Lung (tissue), 12 donors: ENCODE data around the gene FOXP1. TPM values are rescaled to one million over a fixed set of nuclear protein-coding genes. Genes with fewer than 3 reads are reported as not detected.

Experiments used
- ATAC-seq: fragments of 200-7000 bp; cut with Tn5 transposase; one replicate; pipeline ENCODE4 v1.9.1; 2020; ENCODE audit warnings: moderate number of reproducible peaks; ENCODE audit not compliant: insufficient read depth, low FRiP score
- DNase-seq, 3 donors: peaks; one replicate each; pipeline ENCODE4 v3.0.0-alpha.2; 2013 to 2017
- H3K27ac ChIP-seq, 2 donors: one replicate each; pipeline ENCODE4 v1.5.1; 2013; ENCODE audit warnings: mild to moderate bottlenecking in 2 of 2, moderate library complexity in 2 of 2, control low read depth in 1 of 2, inconsistent platforms in 1 of 2, low read depth in 1 of 2, low read length in 1 of 2
- H3K27me3 ChIP-seq, 3 donors: one replicate each; pipeline ENCODE4 v1.5.1; 2013; ENCODE audit warnings: low read length in 2 of 3; ENCODE audit not compliant: control insufficient read depth in 3 of 3, insufficient read depth in 3 of 3
- H3K36me3 ChIP-seq, 4 donors: one replicate each; pipeline ENCODE4 v1.5.1; 2013; ENCODE audit warnings: low read length in 4 of 4, mild to moderate bottlenecking in 1 of 4, moderate library complexity in 1 of 4; ENCODE audit not compliant: control insufficient read depth in 4 of 4, insufficient read depth in 4 of 4
- H3K4me1 ChIP-seq, 5 donors: one replicate each; pipeline ENCODE4 v1.5.1; 2013; ENCODE audit warnings: low read length in 5 of 5, mild to moderate bottlenecking in 2 of 5, moderate library complexity in 1 of 5; ENCODE audit not compliant: control insufficient read depth in 5 of 5, insufficient read depth in 5 of 5
- H3K4me3 ChIP-seq: one replicate; pipeline ENCODE4 v1.5.1; 2013; ENCODE audit warnings: mild to moderate bottlenecking, control low read depth, moderate library complexity
- H3K9ac ChIP-seq, 2 donors: one replicate each; pipeline ENCODE4 v1.5.1; 2013; ENCODE audit warnings: low read length in 2 of 2, control low read depth in 1 of 2; ENCODE audit not compliant: insufficient read depth in 1 of 2
- H3K9me3 ChIP-seq, 4 donors: one replicate each; pipeline ENCODE4 v1.5.1; 2013; ENCODE audit warnings: low read length in 3 of 4, mild to moderate bottlenecking in 1 of 4, moderate library complexity in 1 of 4; ENCODE audit not compliant: control insufficient read depth in 4 of 4, insufficient read depth in 3 of 4
- WGBS, 2 donors: extraction: QIAGEN DNeasy Blood & Tissue Kit; methylation state at CpG; one replicate each; pipeline ENCODE4 v1.1.7; 2013; 5-methylcytosine and 5-hydroxymethylcytosine counted together
- polyA plus RNA-seq, 2 donors: library from polyadenylated mRNA; stranded (reverse); fragments of 200-250 nt; gene quantifications; one replicate each; pipeline ENCODE4 v1.2.1, GENCODE V29; 2013
- total RNA-seq, 2 donors: library from RNA; depleted of rRNA in 1 of 2; stranded (reverse); fragments of >200 nt in 1 of 2; gene quantifications; one replicate each; pipeline ENCODE4 v1.2.1, GENCODE V29; 2014 to 2021
- TF ChIP-seq, protein P1 (sequence below): IDR thresholded peaks from 2 replicates; pipeline ENCODE4 v1.5.1; 2012; ENCODE audit warnings: mild to moderate bottlenecking; ENCODE audit errors: control extremely low read depth, extremely low read depth
- donor health status: control.
- donor health status: control.
- donor health status: Bipolar disorder and iron deficiency.
- donor health status: healthy.
- donor health status: DM: yes; HTN: yes; CAD: no.

Gene FOXP1
- total and polyA plus RNA-seq, 4 donors = 13.8 to 287 (median 73.9) TPM

DNA sequence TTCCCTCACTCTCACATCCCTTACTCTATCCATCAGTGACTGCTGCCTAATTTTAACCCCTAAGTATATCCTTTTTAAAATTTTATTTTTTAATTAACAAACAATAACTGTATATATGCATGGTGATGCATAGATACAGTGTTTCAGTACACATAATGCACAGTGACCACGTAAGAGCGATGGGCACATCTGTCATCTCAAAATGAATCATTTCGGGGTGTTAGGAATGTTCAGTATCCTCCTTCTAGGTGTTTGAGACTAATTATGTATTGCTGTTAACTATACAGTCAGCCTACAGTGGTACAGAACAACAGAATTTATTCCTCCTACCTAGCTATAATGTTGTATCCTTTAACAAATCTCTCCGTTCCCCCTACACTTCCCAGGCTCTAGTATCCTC is 307.0 kb downstream of the FOXP1 start:
- H3K27ac ChIP-seq = no peak overlapping the region
- no peak overlapping the region for H3K4me3 ChIP-seq
- ATAC-seq = no peak
- no peak for DNase-seq
- H3K9me3 ChIP-seq = no peaks in the 10 kb centered on the region
- no peaks in the 10 kb centered on the region for H3K27me3 ChIP-seq
- 96 to 97% methylated on average over 4 of the region's 4 CpGs for WGBS, 2 donors
- TF ChIP-seq, protein P1, sequence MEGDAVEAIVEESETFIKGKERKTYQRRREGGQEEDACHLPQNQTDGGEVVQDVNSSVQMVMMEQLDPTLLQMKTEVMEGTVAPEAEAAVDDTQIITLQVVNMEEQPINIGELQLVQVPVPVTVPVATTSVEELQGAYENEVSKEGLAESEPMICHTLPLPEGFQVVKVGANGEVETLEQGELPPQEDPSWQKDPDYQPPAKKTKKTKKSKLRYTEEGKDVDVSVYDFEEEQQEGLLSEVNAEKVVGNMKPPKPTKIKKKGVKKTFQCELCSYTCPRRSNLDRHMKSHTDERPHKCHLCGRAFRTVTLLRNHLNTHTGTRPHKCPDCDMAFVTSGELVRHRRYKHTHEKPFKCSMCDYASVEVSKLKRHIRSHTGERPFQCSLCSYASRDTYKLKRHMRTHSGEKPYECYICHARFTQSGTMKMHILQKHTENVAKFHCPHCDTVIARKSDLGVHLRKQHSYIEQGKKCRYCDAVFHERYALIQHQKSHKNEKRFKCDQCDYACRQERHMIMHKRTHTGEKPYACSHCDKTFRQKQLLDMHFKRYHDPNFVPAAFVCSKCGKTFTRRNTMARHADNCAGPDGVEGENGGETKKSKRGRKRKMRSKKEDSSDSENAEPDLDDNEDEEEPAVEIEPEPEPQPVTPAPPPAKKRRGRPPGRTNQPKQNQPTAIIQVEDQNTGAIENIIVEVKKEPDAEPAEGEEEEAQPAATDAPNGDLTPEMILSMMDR = no peak
- H3K9ac ChIP-seq = no peak overlapping the region
- peaks cover 0 to 6% (median 0%) of the 10 kb centered on the region in 5 donors for H3K4me1 ChIP-seq
- no peaks in the 10 kb centered on the region for H3K36me3 ChIP-seq

DNA sequence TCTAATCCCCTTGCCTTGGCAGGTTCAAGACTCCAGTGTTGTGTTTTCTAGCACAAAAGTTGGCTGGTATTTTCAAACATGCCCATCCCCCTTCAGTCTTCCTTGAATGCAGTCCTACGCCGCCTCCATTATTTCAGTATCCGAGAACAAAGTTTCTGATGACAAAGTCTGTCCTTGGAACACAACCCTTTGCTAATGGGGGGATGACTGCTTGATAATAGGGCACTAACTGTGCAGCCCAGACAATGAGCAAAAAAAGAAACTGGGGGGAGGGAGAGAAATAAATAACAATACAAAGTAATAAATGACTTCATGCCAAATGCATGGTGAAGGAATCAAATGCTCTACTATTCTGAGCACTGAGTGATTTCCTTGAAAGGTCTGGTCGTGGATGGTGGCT is 310.1 kb downstream of the FOXP1 start:
- Histone ChIP-seq H3K36me3 (no peaks in the 10 kb centered on the region), H3K27ac (no peak overlapping the region), H3K4me1 (peaks cover 0 to 6% (median 0%) of the 10 kb centered on the region in 5 donors), H3K4me3 (no peak overlapping the region), H3K27me3 (no peaks in the 10 kb centered on the region), H3K9ac (no peak overlapping the region), H3K9me3 (no peaks in the 10 kb centered on the region)
- ATAC-seq = no peak
- no peak for DNase-seq
- WGBS, 2 donors = 95 to 98% methylated on average over 4 of the region's 4 CpGs
- TF ChIP-seq, protein P1 = no peak

DNA sequence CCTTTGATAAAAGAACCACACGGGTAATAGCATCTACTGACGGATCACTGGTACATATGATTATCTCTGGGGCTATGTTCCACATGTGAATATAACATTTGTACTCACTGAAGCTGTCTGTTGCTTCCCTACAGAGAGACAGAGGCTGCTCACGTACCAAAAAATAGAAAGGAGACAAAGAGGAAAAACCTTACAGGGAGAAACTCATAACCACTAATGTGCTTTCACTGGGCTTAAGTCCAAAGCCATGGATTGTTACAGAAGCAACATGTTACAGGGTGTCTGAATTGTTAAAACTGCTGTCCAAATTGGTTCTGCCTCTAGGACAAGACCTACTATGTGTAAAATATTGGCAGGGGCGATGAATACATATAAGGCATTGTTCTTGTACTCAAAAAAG is 311.9 kb downstream of the FOXP1 start:
- DNase-seq = peak in 1 of 3 donors; percentile 67

More for the DNA sequence above, 311.9 kb downstream of the FOXP1 start:
- TF ChIP-seq, protein P1 = no peak
- no peak for ATAC-seq
- no peak overlapping the region for H3K27ac ChIP-seq
- peaks cover 0 to 2% (median 0%) of the 10 kb centered on the region in 4 donors for H3K36me3 ChIP-seq
- WGBS, 2 donors = 71 to 78% methylated on average over 4 of the region's 4 CpGs
- H3K4me3 ChIP-seq = no peak overlapping the region
- peaks cover 0 to 6% (median 0%) of the 10 kb centered on the region in 5 donors for H3K4me1 ChIP-seq
- H3K27me3 ChIP-seq = no peaks in the 10 kb centered on the region
- no peak overlapping the region for H3K9ac ChIP-seq
- H3K9me3 ChIP-seq = no peaks in the 10 kb centered on the region
